T-helper 1 cell treated with Interleukin-12 subunit alpha and Interleukin-12 subunit beta and Interleukin-4 antibody, amounts not matched to agents 30 μg/mL and 1 μg/mL, for 36 hours (primary cell): ENCODE results near the gene OR2T5.
"Not testable (repeated sequence)": the region's sequence is repeated elsewhere in the genome, so short reads cannot be mapped to it uniquely, and the experiment has no call there.

Experiments
- H3K27ac Mint-ChIP-seq: one replicate; pipeline ENCODE4 v1.8.0; 2021; ENCODE audit warnings: mild to moderate bottlenecking, mixed read lengths
- H3K27me3 Mint-ChIP-seq: one replicate; pipeline ENCODE4 v1.8.0; 2021; ENCODE audit warnings: low read depth, mixed read lengths
- H3K36me3 Mint-ChIP-seq: one replicate; pipeline ENCODE4 v1.8.0; 2021; ENCODE audit warnings: low read depth, mixed read lengths
- H3K4me1 Mint-ChIP-seq: one replicate; pipeline ENCODE4 v1.8.0; 2021; ENCODE audit warnings: low read depth, mixed read lengths
- H3K4me3 Mint-ChIP-seq: one replicate; pipeline ENCODE4 v1.8.0; 2021; ENCODE audit warnings: mild to moderate bottlenecking, moderate library complexity, mixed read lengths
- H3K9me3 Mint-ChIP-seq: one replicate; pipeline ENCODE4 v1.8.0; 2021; ENCODE audit warnings: mixed read lengths

Gene OR2T5

GRCh38 chr1:248488289-248488688 is at the start of gene OR2T5:
Gene OR2T5 (plus strand): TSS chr1:248488589. CDS start chr1:248488589, 0 bp downstream.
- H3K4me3 Mint-ChIP-seq, H3K27ac Mint-ChIP-seq, H3K9me3 Mint-ChIP-seq, H3K4me1 Mint-ChIP-seq, H3K27me3 Mint-ChIP-seq, H3K36me3 Mint-ChIP-seq: not testable (repeated sequence)

- not testable (repeated sequence) for H3K4me1 Mint-ChIP-seq
Measured at GRCh38 chr1:248438668-248439067, 49.7 kb upstream of the OR2T5 start.

GRCh38 chr1:248439283-248439682 is 49.1 kb upstream of the OR2T5 start:
- H3K4me3 Mint-ChIP-seq, H3K27me3 Mint-ChIP-seq, H3K36me3 Mint-ChIP-seq, H3K9me3 Mint-ChIP-seq, H3K4me1 Mint-ChIP-seq, H3K27ac Mint-ChIP-seq: not testable (repeated sequence)

More at GRCh38 chr1:248438668-248439067, 49.7 kb upstream of the OR2T5 start:
- H3K36me3 Mint-ChIP-seq, H3K4me3 Mint-ChIP-seq, H3K9me3 Mint-ChIP-seq, H3K27ac Mint-ChIP-seq, H3K27me3 Mint-ChIP-seq: not testable (repeated sequence)

- H3K9me3 Mint-ChIP-seq, H3K4me1 Mint-ChIP-seq, H3K27ac Mint-ChIP-seq, H3K27me3 Mint-ChIP-seq, H3K36me3 Mint-ChIP-seq, H3K4me3 Mint-ChIP-seq: not testable (repeated sequence)
Measured at GRCh38 chr1:248442500-248443277, 45.7 kb upstream of the OR2T5 start.

- not testable (repeated sequence) for H3K27me3 Mint-ChIP-seq, H3K9me3 Mint-ChIP-seq, H3K4me3 Mint-ChIP-seq, H3K4me1 Mint-ChIP-seq, H3K27ac Mint-ChIP-seq, H3K36me3 Mint-ChIP-seq
Measured at GRCh38 chr1:248444603-248445002, 43.8 kb upstream of the OR2T5 start.

GRCh38 chr1:248445399-248445798 is 43.0 kb upstream of the OR2T5 start, which contains the start of gene OR2T2:
Gene OR2T2 (plus strand): TSS chr1:248445637. CDS start chr1:248452798, 7,161 bp downstream.
- not testable (repeated sequence) for H3K4me1 Mint-ChIP-seq, H3K4me3 Mint-ChIP-seq, H3K36me3 Mint-ChIP-seq, H3K9me3 Mint-ChIP-seq, H3K27me3 Mint-ChIP-seq, H3K27ac Mint-ChIP-seq

GRCh38 chr1:248448409-248449074 is 39.8 kb upstream of the OR2T5 start:
- H3K27me3 Mint-ChIP-seq = not testable (repeated sequence)

GRCh38 chr1:248449821-248450465 is 38.4 kb upstream of the OR2T5 start:
- not testable (repeated sequence) for H3K9me3 Mint-ChIP-seq, H3K4me3 Mint-ChIP-seq, H3K27ac Mint-ChIP-seq, H3K27me3 Mint-ChIP-seq, H3K36me3 Mint-ChIP-seq, H3K4me1 Mint-ChIP-seq

More at GRCh38 chr1:248448409-248449074, 39.8 kb upstream of the OR2T5 start:
- H3K36me3 Mint-ChIP-seq, H3K27ac Mint-ChIP-seq, H3K4me3 Mint-ChIP-seq, H3K9me3 Mint-ChIP-seq, H3K4me1 Mint-ChIP-seq: not testable (repeated sequence)

GRCh38 chr1:248450466-248451145 is 37.8 kb upstream of the OR2T5 start:
- H3K4me3 Mint-ChIP-seq, H3K27ac Mint-ChIP-seq, H3K4me1 Mint-ChIP-seq, H3K36me3 Mint-ChIP-seq, H3K27me3 Mint-ChIP-seq, H3K9me3 Mint-ChIP-seq: not testable (repeated sequence)

- H3K27ac Mint-ChIP-seq, H3K4me3 Mint-ChIP-seq: not testable (repeated sequence)
Measured at GRCh38 chr1:248453619-248454018, 34.8 kb upstream of the OR2T5 start.

GRCh38 chr1:248455045-248455444 is 33.3 kb upstream of the OR2T5 start:
- not testable (repeated sequence) for H3K27me3 Mint-ChIP-seq, H3K4me1 Mint-ChIP-seq, H3K9me3 Mint-ChIP-seq, H3K4me3 Mint-ChIP-seq, H3K27ac Mint-ChIP-seq, H3K36me3 Mint-ChIP-seq

More at GRCh38 chr1:248453619-248454018, 34.8 kb upstream of the OR2T5 start:
- H3K9me3 Mint-ChIP-seq, H3K4me1 Mint-ChIP-seq, H3K27me3 Mint-ChIP-seq, H3K36me3 Mint-ChIP-seq: not testable (repeated sequence)

- not testable (repeated sequence) for H3K9me3 Mint-ChIP-seq, H3K27ac Mint-ChIP-seq, H3K27me3 Mint-ChIP-seq, H3K4me1 Mint-ChIP-seq, H3K36me3 Mint-ChIP-seq, H3K4me3 Mint-ChIP-seq
Measured at GRCh38 chr1:248456635-248457034, 31.8 kb upstream of the OR2T5 start.

- not testable (repeated sequence) for H3K27ac Mint-ChIP-seq, H3K27me3 Mint-ChIP-seq, H3K4me3 Mint-ChIP-seq, H3K4me1 Mint-ChIP-seq, H3K36me3 Mint-ChIP-seq, H3K9me3 Mint-ChIP-seq
Measured at GRCh38 chr1:248459117-248459516, 29.3 kb upstream of the OR2T5 start.

- Mint-ChIP-seq H3K4me1 (no peaks in the 10 kb centered on the region), H3K27ac (no peak overlapping the region), H3K4me3 (no peak overlapping the region), H3K27me3 (peaks cover 10% of the 10 kb centered on the region), H3K9me3 (no peaks in the 10 kb centered on the region), H3K36me3 (no peaks in the 10 kb centered on the region)
Measured at GRCh38 chr1:248471154-248471553, 17.2 kb upstream of the OR2T5 start.

- H3K27me3 Mint-ChIP-seq = peaks cover 13% of the 10 kb centered on the region
- not testable (repeated sequence) for H3K4me3 Mint-ChIP-seq, H3K4me1 Mint-ChIP-seq, H3K9me3 Mint-ChIP-seq, H3K27ac Mint-ChIP-seq, H3K36me3 Mint-ChIP-seq
Measured at GRCh38 chr1:248472111-248472510, 16.3 kb upstream of the OR2T5 start.
